Measurements from ENCODE around the gene OXLD1.
"Not testable (repeated sequence)": the region's sequence is repeated elsewhere in the genome, so short reads cannot be mapped to it uniquely, and the experiment has no call there.

OXLD1 gene

DNA sequence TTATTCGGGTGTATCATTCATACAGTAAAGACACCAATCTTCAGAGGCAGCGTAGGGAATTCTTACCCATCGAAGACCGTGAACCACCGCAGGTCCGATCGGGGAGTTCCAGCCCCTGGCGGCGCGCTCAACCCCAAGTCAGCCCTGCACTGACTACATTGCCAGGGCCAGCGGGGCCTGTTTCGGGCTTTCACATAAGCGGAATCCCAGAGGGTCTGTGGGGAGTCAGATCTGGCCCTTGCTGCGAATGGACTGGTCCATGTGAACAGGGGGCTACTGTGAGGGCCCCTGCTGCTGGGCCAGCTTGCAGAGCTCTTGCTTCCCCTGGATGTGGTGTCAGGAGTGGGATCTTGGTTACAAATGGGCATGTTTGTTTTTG lies 17.7 kb downstream of the OXLD1 start:
- no peak for DNase-seq

- DNase-seq: no peak
Measured at GRCh38 chr17:81648013-81648706, 18.2 kb downstream of the OXLD1 start.

- DNase-seq: no peak
Measured at GRCh38 chr17:81647640-81648012, 18.8 kb downstream of the OXLD1 start.

GRCh38 chr17:81646869-81647600 lies 19.4 kb downstream of the OXLD1 start:
- DNase-seq: no peak

DNA sequence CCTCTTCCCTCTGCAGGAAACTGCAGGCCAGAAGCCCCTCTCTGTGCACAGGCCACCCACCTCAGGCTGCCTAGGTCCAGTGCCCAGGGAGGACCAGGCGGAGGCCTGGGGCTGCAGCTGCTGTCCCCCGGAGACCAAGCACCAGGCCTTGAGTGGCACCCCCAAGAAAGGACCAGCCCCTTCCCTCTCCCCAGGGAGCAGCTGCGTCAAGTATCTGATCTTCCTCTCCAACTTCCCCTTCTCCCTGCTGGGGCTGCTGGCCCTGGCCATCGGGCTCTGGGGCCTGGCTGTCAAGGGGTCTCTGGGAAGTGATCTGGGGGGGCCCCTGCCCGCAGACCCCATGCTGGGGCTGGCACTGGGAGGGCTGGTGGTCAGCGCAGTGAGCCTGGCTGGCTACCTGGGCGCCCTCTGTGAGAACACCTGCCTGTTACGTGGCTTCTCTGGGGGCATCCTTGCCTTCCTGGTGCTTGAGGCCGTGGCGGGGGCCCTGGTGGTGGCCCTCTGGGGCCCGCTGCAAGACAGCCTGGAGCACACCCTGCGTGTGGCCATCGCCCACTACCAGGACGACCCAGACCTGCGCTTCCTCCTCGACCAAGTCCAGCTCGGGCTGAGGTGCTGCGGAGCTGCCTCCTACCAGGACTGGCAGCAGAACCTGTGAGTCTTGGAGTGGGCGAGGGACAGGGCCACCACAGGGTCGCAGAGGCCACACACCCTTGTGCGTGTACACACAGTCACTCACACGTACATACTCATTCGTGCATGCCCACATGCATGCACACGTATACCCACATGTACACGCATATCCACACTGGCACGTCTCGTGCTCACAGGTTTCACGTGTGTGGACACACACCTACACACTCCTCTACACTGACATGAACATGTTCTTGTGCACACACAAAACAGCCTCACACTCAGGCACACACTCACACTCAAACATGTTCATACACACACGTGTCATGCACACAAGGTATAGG lies 21.1 kb downstream of the OXLD1 start:
- no peak for DNase-seq

DNA sequence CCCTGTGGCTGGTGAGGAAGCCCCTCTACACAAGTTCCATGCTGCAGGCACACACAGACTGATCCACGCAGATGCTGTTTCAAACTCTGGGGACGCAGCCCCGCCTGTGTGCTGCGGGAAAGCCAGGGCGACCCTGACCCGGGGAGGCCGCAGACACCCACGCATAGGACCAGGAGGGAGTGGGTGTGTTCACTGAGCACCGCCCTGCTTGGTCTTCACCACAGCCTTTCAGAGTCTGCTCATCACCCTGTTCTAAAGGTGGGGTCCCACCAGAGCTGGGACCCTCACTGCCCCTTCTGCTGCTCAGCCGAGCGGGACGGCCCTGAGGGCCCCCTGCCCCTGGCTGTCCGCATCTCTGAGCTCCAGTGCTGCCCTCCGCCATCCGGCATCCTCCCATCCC lies 21.9 kb downstream of the OXLD1 start:
- DNase-seq: no peak

- DNase-seq: no peak
Measured at GRCh38 chr17:81641825-81642489, 24.4 kb downstream of the OXLD1 start.

GRCh38 chr17:81640011-81640410 lies 26.4 kb downstream of the OXLD1 start:
- no peak for DNase-seq

GRCh38 chr17:81638683-81639082 lies 27.7 kb downstream of the OXLD1 start:
- DNase-seq: no peak

DNA sequence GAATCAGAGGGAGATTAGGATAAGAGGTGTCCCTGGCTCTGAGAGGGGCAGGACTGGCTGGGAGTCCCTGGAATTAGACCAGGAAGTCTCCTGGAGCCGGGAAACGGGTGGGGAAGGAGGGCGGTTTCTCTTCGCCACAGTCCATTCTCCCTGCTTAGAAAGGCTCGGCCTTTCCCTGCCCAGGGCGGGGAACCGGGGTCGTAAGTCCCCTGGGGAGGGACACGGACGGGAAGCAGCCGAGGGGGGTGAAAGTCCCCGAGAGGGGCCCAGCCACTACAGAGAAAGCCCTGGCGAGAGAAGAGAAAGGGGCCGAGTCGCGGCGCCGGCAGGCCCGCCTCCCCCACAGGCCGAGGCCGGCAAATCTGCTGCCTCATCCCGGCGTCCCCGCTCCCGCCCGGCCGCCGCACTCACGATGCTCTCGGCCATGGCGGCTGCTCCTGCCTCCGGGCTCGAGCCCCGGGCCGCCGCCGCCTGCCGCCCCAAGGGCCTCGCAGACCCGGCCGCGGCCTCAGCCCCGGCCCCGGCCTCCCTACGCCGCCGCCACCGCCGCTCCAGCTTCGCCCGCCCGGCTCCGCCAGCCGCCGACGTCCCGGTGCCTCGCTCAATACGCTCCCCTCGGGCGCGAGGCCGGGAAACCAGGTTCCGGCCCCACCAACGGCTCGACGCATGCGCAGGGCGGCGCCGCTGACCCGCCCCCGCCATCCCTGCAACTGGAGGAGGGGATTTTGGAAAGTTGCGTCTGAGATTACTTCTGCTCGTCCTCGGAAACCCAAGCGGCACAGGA lies 29.7 kb downstream of the OXLD1 start, which contains the start of the genes NPLOC4 and TSPAN10:
Gene NPLOC4, minus strand, starts transcription at position 608 of the 784 bp plus-strand sequence. Its CDS starts 182 bp downstream, at position 426.
Gene TSPAN10, plus strand, starts transcription at position 692 of the 784 bp plus-strand sequence. CDS start 5,217 bp downstream, outside the sequence.
- DNase-seq: peak; percentile 59 to 79

DNA sequence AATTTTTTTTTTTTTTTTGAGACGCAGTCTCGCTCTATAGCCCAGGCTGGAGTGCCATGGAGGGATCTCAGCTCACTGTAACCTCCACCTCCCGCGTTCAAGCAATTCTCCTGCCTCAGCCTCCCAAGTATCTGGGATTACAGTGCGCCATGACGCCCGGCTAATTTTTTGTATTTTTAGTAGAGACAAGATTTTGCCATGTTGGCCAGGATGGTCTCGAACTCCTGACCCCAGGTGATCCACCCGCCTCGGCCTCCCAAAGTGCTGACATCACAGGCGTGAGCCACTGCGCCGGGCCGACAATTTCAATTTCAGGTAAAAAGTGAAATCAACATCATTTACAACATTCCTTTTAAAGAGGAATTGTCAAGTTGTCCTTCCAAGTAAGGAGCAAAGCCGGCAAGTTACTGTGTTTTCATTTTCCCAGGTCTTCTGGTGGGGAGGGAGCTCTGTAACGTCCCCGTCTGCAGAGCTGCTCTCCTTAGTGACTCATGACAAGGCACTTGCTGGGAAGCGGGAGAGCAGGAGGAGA lies 30.4 kb downstream of the OXLD1 start:
- DNase-seq: no peak

DNA sequence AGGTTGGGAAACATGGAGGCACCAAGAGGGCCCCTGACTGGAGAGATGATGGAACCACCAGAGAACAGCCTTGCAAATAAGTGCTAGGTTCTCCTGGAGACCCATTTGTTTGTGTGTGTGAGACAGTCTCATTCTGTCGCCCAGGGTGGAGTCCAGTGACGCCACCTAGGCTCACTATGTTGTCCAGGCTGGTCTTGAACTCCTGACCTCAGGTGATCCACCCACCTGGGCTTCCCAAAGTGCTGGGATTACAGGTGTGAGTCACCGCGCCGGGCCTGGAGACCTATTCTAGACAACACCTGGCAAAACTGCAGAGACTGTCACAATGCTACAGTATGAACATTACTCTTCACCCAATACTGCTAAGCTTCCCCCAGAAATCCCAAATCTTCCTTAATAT lies 31.0 kb downstream of the OXLD1 start:
- DNase-seq: no peak

GRCh38 chr17:81631482-81631881 lies 34.9 kb downstream of the OXLD1 start:
- DNase-seq: no peak

DNA sequence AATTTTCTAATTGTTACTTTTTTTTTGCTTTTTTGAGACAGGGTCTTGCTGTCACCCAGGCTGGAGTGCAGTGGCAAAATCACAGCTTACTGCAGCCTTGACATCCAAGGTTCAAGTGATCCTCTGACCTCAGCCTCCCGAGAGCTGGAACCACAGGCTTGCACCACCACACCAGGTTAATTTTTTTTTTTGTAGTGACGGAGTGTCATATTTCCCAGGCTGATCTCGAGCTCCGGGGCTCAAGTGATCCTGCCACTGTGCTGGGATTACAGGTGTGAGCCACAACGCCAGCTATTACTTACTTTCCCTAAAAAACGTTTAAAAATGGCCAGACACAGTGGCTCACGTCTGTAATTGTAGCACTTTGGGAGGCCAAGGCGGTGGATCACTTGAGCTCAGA lies 36.1 kb downstream of the OXLD1 start:
- no peak for DNase-seq

DNA sequence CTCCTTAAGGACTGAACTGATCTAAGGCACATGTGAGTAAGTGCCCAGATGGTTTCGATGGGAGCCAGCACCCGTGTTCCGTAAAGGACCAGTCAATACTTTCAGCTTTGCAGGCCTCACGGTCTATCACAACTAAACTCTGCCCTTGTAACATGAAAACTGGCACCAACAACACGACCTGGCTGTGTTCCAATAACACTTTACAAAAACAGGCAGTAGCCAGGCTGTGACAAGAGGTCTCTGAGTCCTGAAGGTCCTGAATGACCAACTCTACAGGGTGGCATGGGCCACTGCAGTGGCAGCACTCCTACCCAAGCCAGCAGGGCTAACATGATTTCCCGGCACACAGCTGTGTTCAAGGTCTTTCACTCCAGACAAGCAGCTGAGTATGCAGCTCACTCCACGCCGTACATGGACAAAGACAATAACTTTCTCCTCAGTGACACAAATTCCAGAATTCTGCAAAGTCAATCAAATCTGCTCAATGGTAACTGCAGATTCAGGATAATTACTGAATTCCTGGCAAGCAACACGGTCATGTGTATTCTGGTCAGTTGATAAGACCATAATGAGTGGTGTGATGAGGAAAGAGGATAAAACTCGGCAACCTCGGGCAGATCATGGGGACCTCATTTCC lies 44.8 kb downstream of the OXLD1 start:
- no peak for DNase-seq

DNA sequence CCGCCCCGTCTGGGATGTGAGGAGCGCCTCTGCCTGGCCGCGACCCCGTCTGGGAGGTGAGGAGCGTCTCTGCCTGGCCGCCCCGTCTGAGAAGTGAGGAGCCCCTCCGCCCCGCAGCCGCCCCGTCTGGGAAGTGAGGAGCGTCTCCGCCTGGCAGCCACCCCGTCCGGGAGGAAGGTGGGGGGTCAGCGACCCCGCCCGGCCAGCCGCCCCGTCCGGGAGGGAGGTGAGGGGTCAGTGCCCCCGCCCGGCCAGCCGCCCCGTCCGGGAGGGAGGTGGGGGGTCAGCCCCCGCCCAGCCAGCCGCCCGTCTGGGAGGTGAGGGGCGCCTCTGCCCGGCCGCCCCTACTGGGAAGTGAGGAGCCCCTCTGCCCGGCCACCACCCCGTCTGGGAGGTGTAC lies 48.1 kb downstream of the OXLD1 start:
- not testable (repeated sequence) for DNase-seq

DNA sequence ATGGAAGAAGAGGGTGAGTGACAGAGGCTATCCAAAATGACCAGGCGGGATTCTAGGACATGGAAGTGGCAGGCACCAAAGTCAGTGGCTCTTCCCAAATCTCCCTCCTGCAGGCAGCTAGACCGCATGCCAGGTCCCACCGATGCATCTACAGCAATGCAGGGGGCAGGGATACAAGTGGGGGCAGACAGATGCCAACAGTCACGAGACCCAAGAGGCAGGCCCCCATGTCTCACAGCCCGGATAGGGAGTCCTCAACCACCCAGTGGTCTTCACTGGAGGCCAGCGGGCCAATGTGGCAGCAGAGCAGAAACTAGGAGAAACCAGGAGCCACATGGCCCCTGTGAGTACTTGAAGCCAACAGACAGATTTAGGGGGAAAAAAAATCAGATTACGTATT lies 49.5 kb downstream of the OXLD1 start:
- DNase-seq: no peak

DNA sequence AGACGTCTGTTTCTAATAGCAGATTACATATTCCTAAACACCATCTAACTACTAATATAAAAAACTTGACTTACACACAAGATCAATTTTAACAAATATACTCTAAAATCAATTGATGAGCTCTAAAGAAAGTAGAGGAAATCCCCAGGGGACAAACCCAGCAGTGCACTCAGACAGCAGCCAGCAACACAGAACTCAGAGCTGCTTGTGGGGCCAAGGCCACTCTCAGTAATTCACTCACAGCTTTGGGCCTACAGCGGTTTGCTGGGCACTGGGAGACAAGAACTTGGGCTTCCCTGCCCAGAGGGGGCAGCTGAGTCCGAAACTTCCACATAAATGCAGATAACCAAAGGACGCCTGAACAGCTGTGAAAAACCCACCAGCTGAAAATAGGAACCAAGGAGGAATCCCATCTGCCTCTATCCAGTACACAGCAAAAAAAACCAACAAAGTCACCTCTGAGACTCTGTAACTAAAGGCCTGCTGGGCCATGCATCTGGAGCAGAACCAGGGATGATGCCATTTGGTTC lies 50.9 kb downstream of the OXLD1 start:
- DNase-seq: no peak
